PC-3 (cell line): ENCODE data around the gene S100Z. TPM values are rescaled to one million over a fixed set of nuclear protein-coding genes. Genes with fewer than 3 reads are reported as not detected.

Source experiments
- ATAC-seq: fragments of 200-7000 bp; cut with Tn5 transposase; 2 replicates; pipeline ENCODE4 v1.9.1; 2020; ENCODE audit warnings: mild to moderate bottlenecking, moderate library complexity
- BruUV-seq: library from RNA; stranded (reverse); fragments of 400-500 nt; replicated peaks from 2 replicates; lab custom pipeline; 2021; lab: Mats Ljungman, UMichigan
- CTCF ChIA-PET: fragments of 300-600 bp; sonication (Branson Sonifier 250); formaldehyde crosslinking; loops from one replicate; lab custom pipeline; 2022; ENCODE audit warnings: antibody characterized with exemption; lab: Charles Lee
- POLR2A ChIA-PET: fragments of 300-600 bp; sonication (Branson Sonifier 250); formaldehyde crosslinking; loops from one replicate; lab custom pipeline; 2022; ENCODE audit warnings: antibody characterized with exemption; ENCODE audit not compliant: unreplicated experiment; lab: Charles Lee
- DNase-seq: peaks from one replicate; pipeline ENCODE4 v3.0.0-alpha.2; 2015
- H2AFZ ChIP-seq: fragments of 300-600 bp; sonication (generic); 2 replicates; pipeline ENCODE4 v1.6.0; 2016; ENCODE audit warnings: antibody characterized with exemption, low read length
- H3F3A ChIP-seq: fragments of 300-600 bp; sonication (generic); one replicate; pipeline ENCODE4 v1.6.0; 2017; ENCODE audit warnings: antibody characterized with exemption, low read length, control low read depth, mild to moderate bottlenecking; ENCODE audit not compliant: unreplicated experiment
- H3K27ac ChIP-seq: fragments of 300-600 bp; sonication (generic); 2 replicates; pipeline ENCODE4 v1.5.1; 2016; ENCODE audit warnings: mild to moderate bottlenecking, low read length
- H3K27me3 ChIP-seq: fragments of 300-600 bp; sonication (generic); 2 replicates; pipeline ENCODE4 v1.6.1; 2016; ENCODE audit warnings: low read length, mixed read lengths
- H3K36me3 ChIP-seq: fragments of 300-600 bp; sonication (generic); 2 replicates; pipeline ENCODE4 v1.6.1; 2016; ENCODE audit warnings: low read depth, mixed run types, low read length, mixed read lengths
- H3K4me1 ChIP-seq: fragments of 300-600 bp; sonication (generic); 2 replicates; pipeline ENCODE4 v1.5.1; 2016; ENCODE audit warnings: low read length; ENCODE audit not compliant: insufficient read depth
- H3K4me2 ChIP-seq: fragments of 300-600 bp; sonication (generic); 2 replicates; pipeline ENCODE4 v1.6.0; 2016; ENCODE audit warnings: low read length
- H3K4me3 ChIP-seq: fragments of 300-600 bp; sonication (generic); 2 replicates; pipeline ENCODE4 v1.5.1; 2016; ENCODE audit warnings: mild to moderate bottlenecking, low read length, mixed read lengths
- H3K79me2 ChIP-seq: fragments of 300-600 bp; sonication (generic); 2 replicates; pipeline ENCODE4 v1.6.1; 2017; ENCODE audit warnings: low read length, mixed read lengths
- H3K9ac ChIP-seq: fragments of 300-600 bp; sonication (generic); 2 replicates; pipeline ENCODE4 v1.6.0; 2016; ENCODE audit warnings: mild to moderate bottlenecking, low read length
- H3K9me2 ChIP-seq: fragments of 300-600 bp; sonication (generic); replicated peaks from 2 replicates; pipeline ENCODE4 v1.6.1; 2016; ENCODE audit warnings: mixed run types, low read length, mixed read lengths
- H3K9me3 ChIP-seq: fragments of 300-600 bp; sonication (generic); 2 replicates; pipeline ENCODE4 v1.6.1; 2016; ENCODE audit warnings: low read length, mixed read lengths
- H4K20me1 ChIP-seq: fragments of 300-600 bp; sonication (generic); 2 replicates; pipeline ENCODE4 v1.6.1; 2016; ENCODE audit warnings: low read length, mixed read lengths
- CTCF ChIP-seq: fragments of 300-600 bp; sonication (generic); conservative IDR thresholded peaks from 2 replicates; pipeline ENCODE4 v1.5.1; 2017; ENCODE audit warnings: antibody characterized with exemption, low read depth, mild to moderate bottlenecking, low read length
- EZH2 ChIP-seq: fragments of 300-600 bp; sonication (generic); IDR thresholded peaks from one replicate; pipeline ENCODE4 v1.6.1; 2017; ENCODE audit warnings: antibody characterized with exemption, mild to moderate bottlenecking, low read length; ENCODE audit not compliant: unreplicated experiment
- EZH2phosphoT487 ChIP-seq: fragments of 300-600 bp; sonication (generic); IDR thresholded peaks from 2 replicates; pipeline ENCODE4 v1.6.1; 2018; ENCODE audit warnings: mild to moderate bottlenecking, antibody characterized with exemption, low read length, borderline replicate concordance
- intact Hi-C: fragments of 100-400 bp; cut with micrococcal nuclease; formaldehyde crosslinking; loops from 2 replicates; pipeline ENCODE4 v1.9.0; 2023
- total RNA-seq: library from RNA; depleted of rRNA; stranded (reverse); fragments of >200 nt; gene quantifications from 2 replicates; pipeline ENCODE4 v1.2.3, GENCODE V29; 2014

S100Z gene
- total RNA-seq, 1 experiment from 2014 or later = 0.11 TPM

GRCh38 chr5:76874088-76874581 is 24.3 kb downstream of the S100Z start:
- no peak overlapping the region for H3K4me3 ChIP-seq
- no peak overlapping the region for H2AFZ ChIP-seq
- ChIA-PET POLR2A (no interaction called here), CTCF (interaction anchor here (0.6 kb wide), 1 partner anchor 161 kb away, joined by 3 read pairs; no protein-coding TSS in a partner anchor)
- ATAC-seq = no peak
- no peak overlapping the region for H3K9ac ChIP-seq
- no peaks in the 10 kb centered on the region for H3K79me2 ChIP-seq
- TF ChIP-seq EZH2 (no peak), EZH2phosphoT487 (no peak), CTCF (no peak)
- H3K27me3 ChIP-seq = no peaks in the 10 kb centered on the region
- H4K20me1 ChIP-seq = no peaks in the 10 kb centered on the region
- no TSS peak for BruUV-seq
- no peaks in the 10 kb centered on the region for H3F3A ChIP-seq
- DNase-seq = no peak
- H3K36me3 ChIP-seq = no peaks in the 10 kb centered on the region
- H3K4me1 ChIP-seq = no peaks in the 10 kb centered on the region
- no peak overlapping the region for H3K4me2 ChIP-seq
- no peak overlapping the region for H3K27ac ChIP-seq
- intact Hi-C loops = no loop called here
- H3K9me2 ChIP-seq = no peaks in the 10 kb centered on the region
- H3K9me3 ChIP-seq = no peaks in the 10 kb centered on the region

- ATAC-seq (no peak), DNase-seq (no peak)
- H3K27me3 ChIP-seq = no peaks in the 10 kb centered on the region
- no peak overlapping the region for H3K4me3 ChIP-seq
- H3K4me1 ChIP-seq = no peaks in the 10 kb centered on the region
- no peaks in the 10 kb centered on the region for H3K36me3 ChIP-seq
- H3K9me3 ChIP-seq = no peaks in the 10 kb centered on the region
- TF ChIP-seq CTCF = no peak
- no peak for TF ChIP-seq EZH2phosphoT487
- no peak for TF ChIP-seq EZH2
- H3K79me2 ChIP-seq = no peaks in the 10 kb centered on the region
- BruUV-seq = no TSS peak
- H3K9me2 ChIP-seq = no peaks in the 10 kb centered on the region
- no peak overlapping the region for H3K9ac ChIP-seq
- ChIA-PET POLR2A (no interaction called here), CTCF (no interaction called here)
- H4K20me1 ChIP-seq = no peaks in the 10 kb centered on the region
- H3K4me2 ChIP-seq = no peak overlapping the region
- no peak overlapping the region for H2AFZ ChIP-seq
- H3F3A ChIP-seq = no peaks in the 10 kb centered on the region
- intact Hi-C loops = no loop called here
- H3K27ac ChIP-seq = no peak overlapping the region
Observed at GRCh38 chr5:76888733-76889300, 39.0 kb downstream of the S100Z start.

GRCh38 chr5:76893294-76893693 is 43.5 kb downstream of the S100Z start:
- no peak for ATAC-seq
- Histone ChIP-seq H3K4me3 (no peak overlapping the region), H3K9me3 (no peaks in the 10 kb centered on the region), H3K27ac (no peak overlapping the region), H3K9ac (no peak overlapping the region), H3K9me2 (no peaks in the 10 kb centered on the region), H3K4me2 (no peak overlapping the region), H4K20me1 (no peaks in the 10 kb centered on the region), H3K36me3 (no peaks in the 10 kb centered on the region), H3K4me1 (no peaks in the 10 kb centered on the region), H2AFZ (no peak overlapping the region), H3K27me3 (no peaks in the 10 kb centered on the region), H3K79me2 (no peaks in the 10 kb centered on the region), H3F3A (no peaks in the 10 kb centered on the region)
- ChIA-PET POLR2A (no interaction called here), CTCF (no interaction called here)
- intact Hi-C loops = no loop called here
- no peak for TF ChIP-seq EZH2
- no peak for TF ChIP-seq CTCF
- TF ChIP-seq EZH2phosphoT487 = no peak
- no peak for DNase-seq
- BruUV-seq = no TSS peak
